ENCODE measurements around the gene NAP1L5. TPM values are rescaled to one million over a fixed set of nuclear protein-coding genes. Genes with fewer than 3 reads are reported as not detected.

The NAP1L5 gene
- 6.7 TPM for polyA plus RNA-seq (2013, experiment 1 of 2; ENCODE audit: insufficient read length)
- polyA plus RNA-seq (2013, experiment 2 of 2; ENCODE audit: insufficient read length) = 6.8 TPM

DNA sequence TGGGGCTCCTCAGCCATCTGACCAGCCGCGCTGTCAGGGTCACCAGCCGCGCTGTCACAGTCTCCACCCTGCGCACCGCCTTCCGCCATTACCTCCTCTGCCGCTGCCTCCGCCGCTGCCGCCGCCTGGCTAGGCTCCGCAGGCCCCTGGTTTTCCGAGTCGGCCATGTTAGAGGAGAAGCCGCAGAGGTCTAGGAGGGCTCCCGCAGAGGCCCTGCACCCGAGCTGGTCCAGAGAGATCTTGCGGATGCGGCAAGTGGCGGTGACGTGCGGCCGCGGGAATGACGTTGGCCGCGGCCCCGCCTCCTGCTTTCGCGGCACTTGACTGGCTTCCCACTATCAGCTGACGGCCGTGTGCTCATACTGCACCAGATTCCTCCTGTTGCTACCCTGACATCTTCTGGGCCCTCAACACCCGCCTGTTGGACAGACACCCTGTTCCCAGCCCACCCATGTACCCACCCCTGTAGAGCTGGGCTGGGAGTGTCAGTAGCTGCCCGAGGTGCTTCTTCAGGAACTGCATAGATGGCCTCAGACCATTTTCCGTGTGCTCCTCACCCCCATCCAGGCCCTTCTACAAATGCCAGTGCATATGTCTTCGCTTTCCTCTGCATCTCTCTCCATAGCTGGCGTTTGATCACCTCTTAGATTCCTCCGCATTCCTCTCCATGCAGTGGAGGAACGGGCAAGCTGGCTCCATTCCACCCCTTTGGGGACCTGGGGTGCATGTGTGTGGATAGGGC lies at the start of gene NAP1L5:
TSS of gene NAP1L5 (minus strand) at position 242 of the 742 bp plus-strand sequence. CDS start at position 167, 75 bp downstream.
- peak; percentile 72 for DNase-seq

GRCh38 chr4:88747351-88747750 lies 49.7 kb upstream of the NAP1L5 start:
- no peak for DNase-seq

DNA sequence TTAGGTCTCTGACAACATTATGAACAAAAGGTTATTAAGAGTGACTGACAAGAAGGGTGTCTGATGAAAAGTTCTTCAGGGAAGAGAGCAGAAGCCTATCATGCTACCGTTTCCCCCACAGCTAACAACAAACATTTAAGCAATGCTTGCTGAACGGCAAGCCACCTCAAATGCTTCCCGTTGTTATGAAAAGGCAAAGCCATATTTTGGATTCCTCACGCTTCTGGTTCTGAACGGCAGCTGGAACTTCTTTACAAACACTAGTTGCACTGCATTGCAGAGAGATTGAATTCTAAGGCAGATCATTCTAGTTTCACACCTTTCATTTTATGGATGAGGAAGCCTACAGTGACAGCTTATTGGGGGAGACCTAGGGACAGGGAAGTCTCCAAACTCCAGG lies 48.6 kb upstream of the NAP1L5 start:
- DNase-seq = no peak

- no peak for DNase-seq
Observed at GRCh38 chr4:88745581-88746163, 48.0 kb upstream of the NAP1L5 start.

- DNase-seq = no peak
Observed at GRCh38 chr4:88745175-88745574, 47.5 kb upstream of the NAP1L5 start.

DNA sequence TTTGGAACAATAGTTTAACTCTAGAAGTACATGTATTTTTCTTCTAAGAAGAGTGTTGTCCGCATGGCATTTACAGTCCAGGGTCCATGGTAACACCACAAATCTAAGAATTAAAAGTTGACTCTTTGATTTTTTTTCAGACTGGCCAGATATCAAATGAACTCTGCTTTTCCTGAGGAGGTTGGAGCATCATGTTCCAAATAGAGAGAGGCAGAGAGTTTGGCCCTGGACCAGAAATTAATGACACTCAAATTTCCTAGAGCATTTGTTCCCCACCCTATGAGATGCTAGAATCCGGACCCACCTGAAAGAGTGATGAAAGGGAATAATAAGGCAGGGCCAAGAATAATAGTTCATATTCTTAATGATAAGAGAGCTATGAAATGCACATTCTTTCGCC lies 47.0 kb upstream of the NAP1L5 start:
- no peak for DNase-seq

GRCh38 chr4:88743696-88744095 lies 46.1 kb upstream of the NAP1L5 start:
- peak; percentile 85 for DNase-seq

- peak; percentile 13 for DNase-seq
Observed at GRCh38 chr4:88742561-88742960, 44.9 kb upstream of the NAP1L5 start.

- no peak for DNase-seq
Observed at GRCh38 chr4:88738180-88738579, 40.6 kb upstream of the NAP1L5 start.

DNA sequence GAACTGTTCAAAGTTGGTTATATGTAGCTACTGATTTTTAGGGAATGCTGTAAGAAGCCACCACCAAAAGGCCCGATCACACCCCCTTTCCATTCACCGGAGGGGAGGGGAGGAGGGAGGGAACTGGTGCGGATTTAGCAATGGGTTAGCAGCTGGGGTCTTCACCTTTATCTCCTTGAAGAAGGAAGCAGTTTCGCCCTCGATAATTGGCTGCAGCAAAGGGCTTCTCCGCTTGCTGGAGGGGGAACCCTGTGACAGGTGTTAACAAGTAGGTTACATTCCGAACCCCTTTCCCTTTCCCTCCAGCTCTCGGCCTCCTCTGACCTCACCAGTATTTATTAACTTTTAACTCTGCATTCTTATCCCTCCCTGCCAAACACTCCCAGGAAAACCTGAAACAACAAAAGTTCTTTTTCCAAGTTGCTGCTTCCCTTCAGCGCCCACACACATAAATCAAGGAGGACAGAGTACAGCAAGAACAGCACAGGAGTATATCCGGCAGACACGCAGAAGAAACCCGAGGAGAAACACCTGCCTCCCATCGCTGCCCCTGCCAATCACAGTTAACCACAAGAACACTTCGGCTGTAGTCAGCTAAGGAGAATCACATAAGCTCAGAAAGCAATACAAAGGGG lies 39.8 kb upstream of the NAP1L5 start:
- DNase-seq = no peak

GRCh38 chr4:88736264-88736663 lies 38.6 kb upstream of the NAP1L5 start:
- DNase-seq = no peak

DNA sequence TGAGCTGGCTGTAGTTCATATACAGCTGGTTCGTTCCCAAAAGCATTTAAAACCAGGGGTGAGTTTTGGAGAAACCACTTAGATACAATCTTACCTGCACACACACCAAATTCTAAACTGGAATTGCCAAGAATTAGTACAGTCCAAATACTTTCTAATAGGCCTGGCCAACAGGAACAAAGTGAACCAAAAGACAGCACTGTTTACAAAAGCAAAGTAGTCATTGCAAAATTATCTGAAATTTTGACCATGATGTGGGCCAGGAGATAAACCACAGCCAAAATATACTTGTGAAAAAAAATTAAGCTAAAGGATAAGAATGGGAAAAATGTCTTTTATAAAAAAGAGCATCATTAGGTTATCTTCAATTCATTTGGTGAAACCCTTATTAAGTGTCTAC lies 37.9 kb upstream of the NAP1L5 start:
- DNase-seq = no peak

- DNase-seq = no peak
Observed at GRCh38 chr4:88734403-88734949, 36.8 kb upstream of the NAP1L5 start.

- DNase-seq = no peak
Observed at GRCh38 chr4:88732714-88733368, 35.2 kb upstream of the NAP1L5 start.

DNA sequence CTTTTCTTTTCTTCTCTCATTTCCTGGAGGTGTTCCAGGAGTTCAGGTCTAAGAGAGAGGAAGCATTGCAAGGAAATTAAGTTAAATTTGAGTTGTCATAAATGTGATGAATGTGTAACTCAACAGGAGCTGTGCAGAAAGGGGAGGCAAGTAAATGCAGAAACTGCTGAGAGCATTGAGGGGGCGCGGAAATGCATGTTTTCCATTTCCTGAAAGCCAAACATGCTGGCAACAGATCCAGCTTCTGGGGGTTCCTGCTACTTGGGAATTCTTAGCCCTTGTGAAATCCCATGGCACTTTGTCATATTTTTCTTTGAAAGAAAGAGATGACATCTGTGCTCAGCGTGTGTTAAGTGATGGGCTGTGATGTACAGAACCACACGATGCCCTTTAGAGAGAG lies 33.8 kb upstream of the NAP1L5 start:
- DNase-seq = peak; percentile 54

DNA sequence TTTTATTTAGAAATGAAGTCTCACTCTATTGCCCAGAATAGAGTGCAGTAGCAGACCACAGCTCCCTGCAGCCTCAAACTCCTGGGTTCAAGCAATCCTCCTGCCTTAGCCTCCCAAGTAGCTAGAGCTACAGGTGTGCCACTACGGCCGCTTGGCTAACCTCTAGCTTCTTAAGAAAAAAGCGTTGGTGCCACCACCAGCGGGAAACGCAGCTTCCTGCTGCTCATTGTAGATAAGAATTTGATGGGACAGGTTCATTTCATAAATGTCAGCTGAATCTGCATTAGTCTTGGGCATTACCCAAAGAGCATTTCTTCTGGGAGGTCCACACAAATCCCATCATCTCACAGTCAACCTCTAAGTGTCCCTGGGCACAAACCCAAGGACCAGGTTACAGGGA lies 33.2 kb upstream of the NAP1L5 start:
- DNase-seq = no peak

DNA sequence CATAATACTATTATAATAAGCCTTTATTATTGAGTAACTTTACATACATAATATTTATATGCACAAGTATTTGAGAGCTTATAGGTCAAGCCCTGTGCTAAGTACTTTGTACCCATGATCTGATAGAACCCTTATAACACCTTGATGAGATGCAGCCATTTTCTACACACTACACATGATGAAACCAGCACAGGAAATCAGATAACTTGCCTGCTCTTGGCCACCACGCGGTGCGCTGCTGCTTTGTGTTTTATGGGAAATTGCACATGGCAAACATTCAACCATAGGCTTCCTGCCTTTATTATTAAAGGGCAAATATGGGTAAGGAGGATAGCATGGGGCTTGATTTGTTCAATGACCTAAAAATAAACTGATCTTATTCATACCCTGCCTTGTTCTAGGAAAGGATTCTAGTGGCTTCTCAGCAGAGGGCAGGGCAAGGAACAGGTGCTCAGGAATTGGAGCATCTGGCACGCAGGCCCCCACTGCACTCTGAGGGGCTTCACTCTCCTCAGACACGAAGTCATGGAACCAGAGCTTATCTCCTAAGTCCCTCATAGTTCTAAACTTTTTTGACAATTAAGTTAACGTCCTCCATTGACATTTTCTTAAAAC lies 31.6 kb upstream of the NAP1L5 start:
- DNase-seq = no peak

- no peak for DNase-seq
Observed at GRCh38 chr4:88728146-88728545, 30.5 kb upstream of the NAP1L5 start.

DNA sequence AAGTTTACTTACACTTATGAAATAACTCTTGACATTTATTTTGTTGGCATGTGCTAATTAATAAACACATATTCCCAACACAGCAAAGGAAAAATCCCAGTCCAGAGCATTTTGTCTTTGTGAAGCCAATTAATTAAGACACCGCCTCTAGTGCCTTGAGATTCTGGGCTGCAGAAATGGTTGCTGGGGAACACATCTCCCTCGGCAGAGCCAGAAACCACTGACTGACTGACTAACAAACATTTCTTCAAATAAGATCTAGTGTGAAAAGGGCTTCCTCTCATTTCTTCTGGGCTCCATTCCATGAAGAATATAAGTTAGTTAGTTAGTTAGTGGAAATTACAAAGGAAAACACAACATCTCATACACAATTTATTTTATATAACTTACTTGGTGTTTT lies 28.4 kb upstream of the NAP1L5 start:
- no peak for DNase-seq

DNA sequence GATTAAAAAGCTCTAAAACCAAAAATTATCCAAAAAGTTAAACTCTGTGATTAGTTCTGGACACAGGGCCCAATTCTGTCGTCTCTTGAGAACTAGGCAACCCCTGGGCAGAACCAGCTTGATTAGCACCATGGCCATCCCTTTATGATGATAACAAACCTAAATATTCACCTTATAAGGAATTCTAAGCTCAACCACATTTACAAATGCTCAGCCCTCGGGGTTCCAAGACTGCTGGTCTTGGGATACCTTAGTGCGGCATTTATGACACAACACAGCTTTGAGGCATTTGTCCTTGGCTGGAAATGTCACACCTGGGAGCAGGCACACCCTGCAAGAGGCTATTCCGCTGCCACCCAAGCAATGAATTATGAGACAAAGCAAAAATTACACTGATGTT lies 27.5 kb upstream of the NAP1L5 start:
- no peak for DNase-seq

GRCh38 chr4:88724406-88724805 lies 26.8 kb upstream of the NAP1L5 start:
- no peak for DNase-seq

GRCh38 chr4:88722828-88723227 lies 25.2 kb upstream of the NAP1L5 start:
- DNase-seq = no peak
